MM.1S (cell line): ENCODE results near the gene CUL2.

ENCODE experiments used
- EZH2phosphoT487 ChIP-seq: fragments of 300-600 bp; sonication (generic); IDR thresholded peaks from 2 replicates; pipeline ENCODE4 v1.6.1; 2018; ENCODE audit warnings: antibody characterized with exemption, low read length
- TF ChIP-seq, protein P1 (sequence below): fragments of 300-600 bp; sonication (generic); IDR thresholded peaks from 2 replicates; pipeline ENCODE4 v1.5.1; 2016; ENCODE audit warnings: antibody characterized with exemption, low read length, mixed read lengths

DNA sequence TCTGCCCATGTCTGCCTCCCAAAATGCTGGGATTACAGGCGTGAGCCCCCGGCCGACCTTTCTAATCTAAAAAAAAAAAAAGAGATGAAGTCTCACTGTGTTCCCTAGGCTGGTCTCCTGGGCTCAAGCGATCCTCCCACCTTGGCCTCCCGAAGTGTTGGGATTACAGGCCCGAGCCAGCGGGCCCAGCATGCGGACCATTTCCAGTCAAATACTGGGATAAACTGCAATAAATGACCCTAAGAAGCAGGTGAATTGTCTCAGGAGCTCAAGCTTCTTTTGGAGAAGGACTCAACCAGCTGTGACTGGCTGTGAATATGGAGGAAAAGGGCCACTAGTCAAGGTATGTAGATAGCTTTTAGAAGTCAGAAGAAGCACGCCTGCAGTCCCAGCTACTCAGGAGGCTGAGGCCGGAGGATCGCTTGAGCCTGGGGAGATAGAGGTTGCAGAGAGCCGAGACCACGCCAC, 36.0 kb upstream of the CUL2 start:
- TF ChIP-seq, protein P1, sequence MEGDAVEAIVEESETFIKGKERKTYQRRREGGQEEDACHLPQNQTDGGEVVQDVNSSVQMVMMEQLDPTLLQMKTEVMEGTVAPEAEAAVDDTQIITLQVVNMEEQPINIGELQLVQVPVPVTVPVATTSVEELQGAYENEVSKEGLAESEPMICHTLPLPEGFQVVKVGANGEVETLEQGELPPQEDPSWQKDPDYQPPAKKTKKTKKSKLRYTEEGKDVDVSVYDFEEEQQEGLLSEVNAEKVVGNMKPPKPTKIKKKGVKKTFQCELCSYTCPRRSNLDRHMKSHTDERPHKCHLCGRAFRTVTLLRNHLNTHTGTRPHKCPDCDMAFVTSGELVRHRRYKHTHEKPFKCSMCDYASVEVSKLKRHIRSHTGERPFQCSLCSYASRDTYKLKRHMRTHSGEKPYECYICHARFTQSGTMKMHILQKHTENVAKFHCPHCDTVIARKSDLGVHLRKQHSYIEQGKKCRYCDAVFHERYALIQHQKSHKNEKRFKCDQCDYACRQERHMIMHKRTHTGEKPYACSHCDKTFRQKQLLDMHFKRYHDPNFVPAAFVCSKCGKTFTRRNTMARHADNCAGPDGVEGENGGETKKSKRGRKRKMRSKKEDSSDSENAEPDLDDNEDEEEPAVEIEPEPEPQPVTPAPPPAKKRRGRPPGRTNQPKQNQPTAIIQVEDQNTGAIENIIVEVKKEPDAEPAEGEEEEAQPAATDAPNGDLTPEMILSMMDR: no peak
- no peak for TF ChIP-seq EZH2phosphoT487
